Adrenal gland (tissue), 5 donors: ENCODE results near the gene CFAP44.

Experiments used
- CTCF ChIP-seq, 6 experiments: fragments of 450-650 bp in 4 of 6; fragments of 200-600 bp in 2 of 6; sonication (generic) in 1 of 6; IDR thresholded peaks; 1 replicate in 5 of 6; 2 replicates in 1 of 6; pipeline versions ENCODE4 v1.5.1 to v1.8.0; 2016 to 2021; ENCODE audit warnings: antibody characterized with exemption in 6 of 6, mild to moderate bottlenecking in 2 of 6, moderate library complexity in 1 of 6
- POLR2A ChIP-seq, 2 donors: fragments of 450-650 bp; IDR thresholded peaks; one replicate each; pipeline ENCODE4 v1.6.1; 2017; ENCODE audit warnings: antibody characterized with exemption in 2 of 2, mild to moderate bottlenecking in 2 of 2, moderate library complexity in 1 of 2
- donor health status: DM: no; HTN: no; CAD: no.

DNA sequence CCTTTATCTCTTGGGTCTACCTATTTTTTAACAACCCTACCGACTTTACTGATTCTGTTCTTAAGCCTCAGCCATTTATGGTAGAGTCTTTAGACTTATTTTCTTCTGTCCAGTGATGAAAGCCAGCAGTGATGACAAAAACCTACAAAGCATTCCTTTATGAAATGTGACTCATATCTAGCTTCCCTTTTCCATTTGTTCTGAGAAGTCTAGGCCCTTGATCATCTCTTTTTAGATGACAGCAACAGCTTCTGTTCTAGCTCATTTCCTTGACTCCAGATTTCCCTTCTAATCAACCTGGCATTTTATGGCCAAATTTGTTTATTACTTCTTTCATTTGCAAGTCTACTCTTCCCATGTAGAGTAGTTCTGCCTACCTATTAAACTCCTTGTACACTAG lies 36.1 kb downstream of the CFAP44 start:
- TF ChIP-seq CTCF (IDR thresholded peaks at IDR 0.05), result no peak
- TF ChIP-seq POLR2A (IDR thresholded peaks at IDR 0.05), result no peak
